ENCODE results near the gene EEF2KMT. TPM values are rescaled to one million over a fixed set of nuclear protein-coding genes. Genes with fewer than 3 reads are reported as not detected.

The EEF2KMT gene
- total and polyA plus RNA-seq, 7 donors = 8.2 to 22.2 (median 11.1) TPM

- peak within 1 kb of the TSS; percentile 81 for H3K27ac ChIP-seq
- no peaks in the 10 kb centered on the region for H3K27me3 ChIP-seq (ENCODE audit: insufficient read depth in 3 of 3, low read length in 2 of 3)
- H3K4me1 ChIP-seq = peaks cover 10% of the 10 kb centered on the region
- DNase-seq (peak; percentile 92 to 96), ATAC-seq (peak; percentile 95 to 98 (median 96))
- peak within 1 kb of the TSS; percentile 79 for H3K4me3 ChIP-seq
- TF ChIP-seq CTCF (IDR thresholded peaks at IDR 0.05) = no peak
- whole genome bisulfite sequencing, 3 donors = 0 to 1% (median 0%) methylated on average over 53 of the region's 53 CpGs
- intact Hi-C loops (cut with DNase I) = no loop called here
- no peaks in the 10 kb centered on the region for H3K9me3 ChIP-seq
- H3K36me3 ChIP-seq (ENCODE audit: insufficient read depth in 1 of 2, low read depth in 1 of 2) = peaks cover 0 to 37% of the 10 kb centered on the region in 2 donors
Observed at GRCh38 chr16:5071681-5072333, 25.8 kb downstream of the EEF2KMT start, which contains the start of gene ALG1. Gene ALG1, plus strand, starts transcription at chr16:5071843. Its CDS starts 7 bp downstream, at chr16:5071850.

DNA sequence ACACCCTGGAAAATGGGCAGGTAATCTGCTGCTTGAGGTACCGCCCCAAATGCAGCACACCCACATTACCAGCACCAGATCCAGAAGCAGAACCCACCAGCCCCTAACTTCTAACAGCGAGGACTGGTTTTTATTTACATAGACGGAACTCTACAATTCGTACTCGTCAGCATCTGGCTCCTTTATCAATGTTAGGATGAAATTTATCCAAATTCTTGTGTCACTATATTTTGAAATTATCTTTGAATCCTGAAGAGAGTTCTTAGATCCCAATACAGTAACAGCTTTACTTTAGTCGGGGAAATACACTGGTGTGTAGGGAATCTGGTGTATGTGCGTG, 26.3 kb downstream of the EEF2KMT start:
- intact Hi-C loops (cut with DNase I) = no loop called here

GRCh38 chr16:5070431-5071186, 27.0 kb downstream of the EEF2KMT start:
- intact Hi-C loops (cut with DNase I) = no loop called here
- ATAC-seq = no peak
- 87 to 95% (median 90%) methylated on average over 15 of the region's 15 CpGs for WGBS, 3 donors
- Histone ChIP-seq H3K27ac (peak overlapping the region; percentile 81), H3K9me3 (no peaks in the 10 kb centered on the region), H3K36me3 (ENCODE audit: insufficient read depth in 1 of 2, low read depth in 1 of 2) (peaks cover 0 to 25% of the 10 kb centered on the region in 2 donors), H3K27me3 (ENCODE audit: insufficient read depth in 3 of 3, low read length in 2 of 3) (no peaks in the 10 kb centered on the region), H3K4me1 (peaks cover 10% of the 10 kb centered on the region), H3K4me3 (no peak overlapping the region)
- DNase-seq = no peak
- no peak for TF ChIP-seq CTCF (IDR thresholded peaks at IDR 0.05)

More for the DNA sequence above, 26.3 kb downstream of the EEF2KMT start:
- TF ChIP-seq CTCF (IDR thresholded peaks at IDR 0.05) = no peak
- ATAC-seq (no peak), DNase-seq (no peak)
- 61 to 62% (median 62%) methylated on average over 7 of the region's 7 CpGs for WGBS, 3 donors
- H3K4me3 ChIP-seq = peak overlapping the region; percentile 79
- no peaks in the 10 kb centered on the region for H3K9me3 ChIP-seq
- H3K27me3 ChIP-seq (ENCODE audit: insufficient read depth in 3 of 3, low read length in 2 of 3) = no peaks in the 10 kb centered on the region
- H3K4me1 ChIP-seq = peaks cover 10% of the 10 kb centered on the region
- H3K36me3 ChIP-seq (ENCODE audit: insufficient read depth in 1 of 2, low read depth in 1 of 2) = peaks cover 0 to 32% of the 10 kb centered on the region in 2 donors
- H3K27ac ChIP-seq = peak overlapping the region; percentile 81

DNA sequence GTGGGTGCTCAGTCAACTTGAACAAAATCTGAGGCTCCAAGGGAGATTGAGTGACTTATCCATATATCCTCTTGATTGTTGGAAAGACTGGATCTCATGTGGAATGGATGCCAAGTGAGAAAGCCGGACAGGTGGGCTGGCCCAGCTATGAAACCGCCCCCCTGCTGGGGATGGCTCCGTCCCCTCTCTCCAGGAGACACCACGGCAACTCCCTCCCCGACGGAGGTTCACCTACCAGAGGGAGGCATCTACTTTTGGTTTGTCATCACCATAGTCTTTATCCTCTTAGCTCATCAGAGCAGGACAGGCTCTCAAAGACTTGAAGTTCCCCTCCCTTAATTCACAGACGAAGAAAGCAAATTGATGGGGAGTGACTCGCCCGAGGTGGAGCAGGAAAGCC, 27.7 kb downstream of the EEF2KMT start:
- intact Hi-C loops (cut with DNase I) = no loop called here
- no peak for ATAC-seq
- H3K27me3 ChIP-seq (ENCODE audit: insufficient read depth in 3 of 3, low read length in 2 of 3) = no peaks in the 10 kb centered on the region
- peaks cover 10% of the 10 kb centered on the region for H3K4me1 ChIP-seq
- WGBS, 3 donors = 87 to 93% (median 93%) methylated on average over 9 of the region's 9 CpGs
- TF ChIP-seq CTCF (IDR thresholded peaks at IDR 0.05) = no peak
- H3K36me3 ChIP-seq (ENCODE audit: insufficient read depth in 1 of 2, low read depth in 1 of 2) = peaks cover 0 to 17% of the 10 kb centered on the region in 2 donors
- no peaks in the 10 kb centered on the region for H3K9me3 ChIP-seq
- no peak overlapping the region for H3K4me3 ChIP-seq
- peak in 1 of 2 donors; percentile 2 for DNase-seq
- H3K27ac ChIP-seq = no peak overlapping the region
